ENCODE measurements around the gene USP10.
A peak's percentile ranks its signal among the peaks of the same experiment; 100 is the strongest.
"Not testable (repeated sequence)": the region's sequence is repeated elsewhere in the genome, so short reads cannot be mapped to it uniquely, and the experiment has no call there.

The USP10 gene

GRCh38 chr16:84723906-84724305 is 24.1 kb downstream of the USP10 start:
- Histone ChIP-seq H3K36me3 (ENCODE audit: insufficient read depth, low read length) (no peaks in the 10 kb centered on the region), H3K9ac (ENCODE audit: low read depth, low read length) (no peak overlapping the region), H3K4me1 (ENCODE audit: control insufficient read depth, insufficient read depth, low read length) (peaks cover 26% of the 10 kb centered on the region), H3K27me3 (ENCODE audit: control insufficient read depth, insufficient read depth, low read length) (no peaks in the 10 kb centered on the region), H3K9me3 (replicated peaks; ENCODE audit: low read length) (no peaks in the 10 kb centered on the region), H3K4me2 (ENCODE audit: low read length) (no peak overlapping the region), H3K4me3 (ENCODE audit: low read length) (no peak overlapping the region)

DNA sequence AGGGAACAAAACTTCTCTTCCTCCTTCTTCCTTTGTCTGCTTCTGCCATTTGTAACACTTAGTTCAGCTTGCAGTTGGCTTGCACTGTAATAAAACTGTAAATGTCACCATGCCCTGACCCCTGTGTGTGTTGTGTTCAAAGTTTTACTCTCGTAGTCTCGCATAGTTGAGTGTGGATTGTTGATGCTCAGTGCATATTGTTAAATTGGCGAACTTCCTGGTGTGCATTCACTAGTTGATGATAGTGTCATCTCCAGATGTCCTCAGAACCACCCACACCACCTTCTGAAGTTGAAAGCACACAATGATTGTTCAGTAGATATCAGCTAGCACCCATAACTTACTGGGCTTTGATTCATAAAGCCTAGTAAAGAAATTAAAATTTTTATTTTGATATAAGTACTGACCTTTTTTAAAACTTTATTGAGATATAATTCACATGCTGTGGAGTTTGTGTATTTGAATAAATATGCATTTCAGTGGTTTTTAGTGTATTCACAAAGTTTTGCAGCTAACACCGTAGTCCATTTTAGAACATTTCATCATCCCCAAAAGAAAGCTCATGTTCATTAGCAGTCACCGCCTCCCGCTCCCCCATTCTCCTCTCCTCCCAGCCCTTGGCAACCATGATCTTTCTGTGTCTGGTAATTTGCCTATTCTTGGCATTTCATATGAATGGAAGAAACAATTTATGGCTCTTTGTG is 25.0 kb downstream of the USP10 start:
- peaks cover 34% of the 10 kb centered on the region for H3K4me1 ChIP-seq (ENCODE audit: control insufficient read depth, insufficient read depth, low read length)
- no peak overlapping the region for H3K9ac ChIP-seq (ENCODE audit: low read depth, low read length)
- H3K4me3 ChIP-seq (ENCODE audit: low read length): no peak overlapping the region
- H3K9me3 ChIP-seq (replicated peaks; ENCODE audit: low read length): no peaks in the 10 kb centered on the region
- H3K36me3 ChIP-seq (ENCODE audit: insufficient read depth, low read length): no peaks in the 10 kb centered on the region
- peak overlapping the region; percentile 25 for H3K4me2 ChIP-seq (ENCODE audit: low read length)
- H3K27me3 ChIP-seq (ENCODE audit: control insufficient read depth, insufficient read depth, low read length): no peaks in the 10 kb centered on the region

DNA sequence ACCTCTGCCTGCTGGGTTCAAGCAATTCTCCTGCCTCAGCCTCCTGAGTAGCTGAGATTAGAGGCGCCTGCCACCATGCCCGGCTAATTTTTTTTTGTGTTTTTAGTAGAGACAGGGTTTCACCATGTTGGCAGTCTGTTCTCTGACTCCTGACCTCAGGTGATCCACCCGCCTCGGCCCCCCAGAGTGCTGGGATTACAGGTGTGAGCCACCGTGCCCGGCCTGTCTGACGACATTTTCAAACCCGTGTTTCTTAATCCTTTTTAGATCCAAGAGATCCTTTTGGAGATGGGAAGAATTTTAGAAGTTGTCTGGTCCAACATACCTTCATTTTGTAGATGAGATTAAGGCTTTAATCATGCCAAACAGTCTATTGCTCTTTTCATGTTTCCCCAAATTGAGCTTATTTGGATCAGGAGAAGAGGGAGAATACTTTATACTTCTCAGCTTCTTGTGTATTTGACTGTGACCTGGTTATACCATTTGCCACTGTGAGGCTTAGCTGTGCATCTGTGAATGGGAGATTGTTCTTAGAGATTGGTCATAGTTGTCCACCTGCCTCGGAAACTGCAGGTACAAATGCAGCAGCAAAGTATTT is 25.8 kb downstream of the USP10 start:
- Histone ChIP-seq H3K4me3 (ENCODE audit: low read length) (no peak overlapping the region), H3K4me2 (ENCODE audit: low read length) (no peak overlapping the region), H3K9ac (ENCODE audit: low read depth, low read length) (no peak overlapping the region), H3K9me3 (replicated peaks; ENCODE audit: low read length) (no peaks in the 10 kb centered on the region), H3K36me3 (ENCODE audit: insufficient read depth, low read length) (no peaks in the 10 kb centered on the region), H3K4me1 (ENCODE audit: control insufficient read depth, insufficient read depth, low read length) (peaks cover 34% of the 10 kb centered on the region), H3K27me3 (ENCODE audit: control insufficient read depth, insufficient read depth, low read length) (no peaks in the 10 kb centered on the region)

DNA sequence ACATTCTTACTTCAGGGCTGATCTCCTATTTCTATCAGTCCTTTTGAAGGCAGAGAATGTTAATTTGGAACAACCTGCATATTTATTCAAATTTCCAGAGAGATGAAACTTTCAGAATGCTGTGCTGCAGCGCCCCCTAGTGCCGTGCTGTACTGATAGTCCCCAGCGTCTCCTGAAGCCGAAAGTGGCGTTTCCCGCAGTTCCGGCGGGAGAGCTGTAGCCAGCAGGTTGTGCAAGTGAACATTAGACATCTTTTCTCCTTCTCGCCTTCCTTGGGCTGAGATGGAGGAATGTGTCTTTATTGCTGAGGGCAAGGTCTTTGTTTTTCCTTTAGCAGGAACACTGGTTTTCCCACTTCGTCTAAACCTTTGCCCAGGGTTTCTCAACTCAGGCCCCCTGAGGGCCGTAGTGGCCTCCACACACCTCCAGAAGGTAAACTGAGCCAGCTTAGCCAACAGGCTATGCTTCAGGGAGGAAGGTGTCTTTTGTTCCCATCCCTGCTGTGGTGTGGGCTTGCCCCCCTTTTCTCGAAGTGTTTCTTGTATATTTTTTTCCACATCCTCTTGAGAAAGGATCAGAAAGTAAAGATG is 26.4 kb downstream of the USP10 start:
- H3K4me1 ChIP-seq (ENCODE audit: control insufficient read depth, insufficient read depth, low read length): peaks cover 40% of the 10 kb centered on the region
- no peaks in the 10 kb centered on the region for H3K27me3 ChIP-seq (ENCODE audit: control insufficient read depth, insufficient read depth, low read length)
- H3K9me3 ChIP-seq (replicated peaks; ENCODE audit: low read length): no peaks in the 10 kb centered on the region
- no peak overlapping the region for H3K4me3 ChIP-seq (ENCODE audit: low read length)
- no peaks in the 10 kb centered on the region for H3K36me3 ChIP-seq (ENCODE audit: insufficient read depth, low read length)
- peak overlapping the region; percentile 17 for H3K4me2 ChIP-seq (ENCODE audit: low read length)
- no peak overlapping the region for H3K9ac ChIP-seq (ENCODE audit: low read depth, low read length)

DNA sequence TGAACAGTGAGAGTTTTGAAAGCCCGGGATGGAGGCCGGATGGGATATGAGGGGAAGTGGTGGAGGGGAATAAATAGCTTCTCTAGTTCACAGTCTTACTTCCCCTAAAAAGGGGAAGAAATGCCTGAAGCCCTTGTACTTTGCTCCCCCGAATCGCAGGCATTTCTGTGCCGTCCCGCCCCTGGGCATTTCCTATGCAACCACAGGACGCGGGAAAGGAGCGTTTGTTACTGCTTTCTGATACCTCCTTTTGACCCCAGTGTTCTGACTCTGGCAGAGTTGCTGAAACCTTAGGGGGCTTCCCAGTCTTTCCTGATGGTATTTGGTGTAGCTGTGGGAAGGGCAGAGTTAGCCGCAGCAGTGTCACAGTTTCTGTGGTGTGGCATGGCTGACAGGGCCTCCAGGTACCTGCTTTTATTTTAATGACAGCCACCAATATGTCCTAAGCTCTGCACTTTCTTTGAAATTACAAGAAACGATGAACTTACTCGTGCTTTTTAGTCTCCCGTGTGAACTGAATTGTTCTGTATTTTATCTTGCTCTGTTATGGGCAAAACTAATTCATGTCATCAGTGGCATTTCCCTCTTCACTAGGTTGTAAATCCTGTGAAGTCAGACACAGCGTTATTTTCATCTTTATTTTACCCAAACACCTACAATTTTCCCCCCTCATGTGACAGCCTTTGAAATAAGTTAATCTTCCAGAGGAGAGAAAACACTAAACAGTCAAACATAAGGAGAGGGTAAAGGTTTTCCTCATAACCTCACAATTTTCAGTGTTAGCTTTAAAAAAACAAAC is 27.1 kb downstream of the USP10 start:
- Histone ChIP-seq H3K36me3 (ENCODE audit: insufficient read depth, low read length) (no peaks in the 10 kb centered on the region), H3K27me3 (ENCODE audit: control insufficient read depth, insufficient read depth, low read length) (no peaks in the 10 kb centered on the region), H3K4me3 (ENCODE audit: low read length) (no peak overlapping the region), H3K9ac (ENCODE audit: low read depth, low read length) (no peak overlapping the region), H3K4me2 (ENCODE audit: low read length) (no peak overlapping the region), H3K9me3 (replicated peaks; ENCODE audit: low read length) (no peaks in the 10 kb centered on the region), H3K4me1 (ENCODE audit: control insufficient read depth, insufficient read depth, low read length) (peaks cover 47% of the 10 kb centered on the region)

DNA sequence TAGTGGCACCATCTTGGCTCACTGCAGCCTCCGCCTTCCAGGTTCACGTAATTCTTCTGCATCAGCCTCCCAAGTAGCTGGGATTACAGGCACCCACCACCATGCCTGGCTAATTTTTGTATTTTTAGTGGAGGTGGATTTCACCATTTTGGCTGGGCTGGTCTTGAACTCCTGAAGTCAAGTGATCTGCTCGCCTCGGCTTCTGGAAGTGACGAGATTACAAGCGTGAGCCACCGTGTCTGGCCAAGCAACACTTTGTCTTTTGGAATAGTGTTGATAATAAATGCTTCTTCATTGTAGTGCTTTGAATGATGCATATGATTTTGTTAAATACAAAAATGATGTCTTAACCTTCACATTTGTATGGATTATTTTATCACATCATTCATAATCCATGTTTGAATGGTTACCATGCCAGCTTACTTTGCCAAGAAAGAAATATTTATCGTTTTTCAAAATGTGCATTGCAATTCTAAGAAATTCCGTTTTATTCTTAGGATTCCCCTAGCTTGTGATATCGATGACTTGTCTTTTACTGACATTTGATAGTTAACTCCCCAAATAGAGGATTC is 29.1 kb downstream of the USP10 start:
- peak overlapping the region; percentile 82 for H3K4me2 ChIP-seq (ENCODE audit: low read length)
- no peaks in the 10 kb centered on the region for H3K27me3 ChIP-seq (ENCODE audit: control insufficient read depth, insufficient read depth, low read length)
- peak overlapping the region; percentile 83 for H3K9ac ChIP-seq (ENCODE audit: low read depth, low read length)
- no peaks in the 10 kb centered on the region for H3K9me3 ChIP-seq (replicated peaks; ENCODE audit: low read length)
- H3K4me3 ChIP-seq (ENCODE audit: low read length): peak overlapping the region; percentile 57
- peaks cover 66% of the 10 kb centered on the region for H3K4me1 ChIP-seq (ENCODE audit: control insufficient read depth, insufficient read depth, low read length)
- H3K36me3 ChIP-seq (ENCODE audit: insufficient read depth, low read length): peaks cover 5% of the 10 kb centered on the region

DNA sequence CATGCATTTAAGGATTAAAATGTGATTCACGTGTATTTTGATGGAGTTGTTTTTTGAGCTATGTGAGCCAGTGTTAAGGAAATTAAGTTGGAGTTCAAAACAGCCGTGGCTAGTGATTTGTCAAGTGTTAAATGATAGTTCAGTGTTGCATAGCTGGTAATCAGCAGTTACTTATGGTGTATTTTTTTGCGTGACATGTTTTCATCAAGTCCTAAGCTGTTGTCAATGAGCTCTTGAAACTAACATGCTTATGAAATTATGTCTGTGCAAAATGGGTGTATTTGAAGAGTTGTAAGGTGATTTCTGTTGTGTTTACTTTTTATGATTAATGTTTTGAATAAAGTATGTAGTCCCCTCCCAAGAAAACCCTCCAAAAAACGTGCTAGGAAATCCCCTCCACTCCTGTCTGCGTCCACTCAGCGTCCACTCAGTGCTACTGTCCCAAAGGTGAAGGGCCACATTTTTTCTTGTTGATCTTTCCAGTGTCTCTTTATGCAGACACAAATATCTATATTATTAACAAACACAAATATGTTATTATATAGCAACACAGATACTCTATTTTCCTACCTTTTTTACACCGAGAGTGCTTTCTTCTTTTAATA is 30.0 kb downstream of the USP10 start:
- H3K4me3 ChIP-seq (ENCODE audit: low read length): peak overlapping the region; percentile 57
- H3K9me3 ChIP-seq (replicated peaks; ENCODE audit: low read length): no peaks in the 10 kb centered on the region
- peak overlapping the region; percentile 82 for H3K4me2 ChIP-seq (ENCODE audit: low read length)
- H3K36me3 ChIP-seq (ENCODE audit: insufficient read depth, low read length): peaks cover 11% of the 10 kb centered on the region
- H3K4me1 ChIP-seq (ENCODE audit: control insufficient read depth, insufficient read depth, low read length): peaks cover 60% of the 10 kb centered on the region
- H3K9ac ChIP-seq (ENCODE audit: low read depth, low read length): peak overlapping the region; percentile 83
- no peaks in the 10 kb centered on the region for H3K27me3 ChIP-seq (ENCODE audit: control insufficient read depth, insufficient read depth, low read length)

- H3K4me3 ChIP-seq (ENCODE audit: low read length): peak overlapping the region; percentile 57
- H3K4me2 ChIP-seq (ENCODE audit: low read length): peak overlapping the region; percentile 82
- H3K9me3 ChIP-seq (replicated peaks; ENCODE audit: low read length): no peaks in the 10 kb centered on the region
- H3K27me3 ChIP-seq (ENCODE audit: control insufficient read depth, insufficient read depth, low read length): no peaks in the 10 kb centered on the region
- H3K4me1 ChIP-seq (ENCODE audit: control insufficient read depth, insufficient read depth, low read length): peaks cover 56% of the 10 kb centered on the region
- H3K9ac ChIP-seq (ENCODE audit: low read depth, low read length): peak overlapping the region; percentile 83
- H3K36me3 ChIP-seq (ENCODE audit: insufficient read depth, low read length): peaks cover 11% of the 10 kb centered on the region
Measured at GRCh38 chr16:84730406-84731106, 30.8 kb downstream of the USP10 start.

- not testable (repeated sequence) for H3K4me2 ChIP-seq (ENCODE audit: low read length); H3K27me3 ChIP-seq (ENCODE audit: control insufficient read depth, insufficient read depth, low read length); H3K9me3 ChIP-seq (replicated peaks; ENCODE audit: low read length); H3K4me3 ChIP-seq (ENCODE audit: low read length)
- Histone ChIP-seq H3K9ac (ENCODE audit: low read depth, low read length) (peak overlapping the region; percentile 15), H3K36me3 (ENCODE audit: insufficient read depth, low read length) (peaks cover 11% of the 10 kb centered on the region), H3K4me1 (ENCODE audit: control insufficient read depth, insufficient read depth, low read length) (peaks cover 56% of the 10 kb centered on the region)
Measured at GRCh38 chr16:84732332-84732673, 32.5 kb downstream of the USP10 start.

DNA sequence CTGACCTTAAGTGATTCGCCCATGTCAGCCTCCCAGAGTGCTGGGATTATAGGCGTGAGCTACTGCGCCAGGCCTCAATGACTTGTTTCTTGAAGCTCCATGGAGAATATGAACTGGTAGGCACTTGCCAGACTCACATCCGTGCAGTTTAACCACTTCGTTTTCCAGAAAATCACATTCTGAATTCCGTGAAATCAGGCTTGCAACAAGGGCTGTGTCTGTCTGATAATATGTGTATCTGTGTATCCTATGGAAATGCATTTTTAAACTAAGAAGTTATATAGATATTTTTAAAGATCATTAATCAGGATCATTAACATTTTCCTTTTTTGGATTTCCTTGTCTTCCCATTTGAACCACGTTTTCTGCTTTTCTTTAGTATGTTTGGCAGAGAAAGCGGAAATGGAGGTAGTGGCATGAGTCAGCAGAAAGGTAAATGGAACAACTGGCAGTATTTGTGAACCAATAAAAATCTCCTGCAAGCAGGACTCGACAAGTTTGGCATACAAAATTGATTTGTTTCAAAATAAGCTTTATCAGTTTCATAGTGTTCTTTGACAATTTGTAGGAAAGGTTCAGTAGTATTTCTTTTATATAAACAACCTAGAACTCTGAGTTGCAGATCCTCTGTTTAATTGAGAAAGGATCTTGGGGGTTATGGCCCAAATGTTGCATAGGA is 33.0 kb downstream of the USP10 start:
- Histone ChIP-seq H3K4me1 (ENCODE audit: control insufficient read depth, insufficient read depth, low read length) (peaks cover 56% of the 10 kb centered on the region), H3K4me3 (ENCODE audit: low read length) (no peak overlapping the region), H3K9ac (ENCODE audit: low read depth, low read length) (peak overlapping the region; percentile 15), H3K27me3 (ENCODE audit: control insufficient read depth, insufficient read depth, low read length) (no peaks in the 10 kb centered on the region), H3K36me3 (ENCODE audit: insufficient read depth, low read length) (peaks cover 11% of the 10 kb centered on the region), H3K4me2 (ENCODE audit: low read length) (peak overlapping the region; percentile 35), H3K9me3 (replicated peaks; ENCODE audit: low read length) (no peaks in the 10 kb centered on the region)

Measured in skeletal muscle satellite cell (primary cell).